Testis (tissue), 2 donors: ENCODE measurements around the gene ARHGAP40.

Experiments used
- POLR2A ChIP-seq: fragments of 450-650 bp; IDR thresholded peaks from one replicate; pipeline ENCODE4 v1.6.1; 2017; ENCODE audit warnings: antibody characterized with exemption, mild to moderate bottlenecking, moderate library complexity
- TF ChIP-seq, protein P1 (sequence below), 3 experiments: fragments of 450-650 bp in 2 of 3; fragments of 200-600 bp in 1 of 3; sonication (generic) in 1 of 3; IDR thresholded peaks; one replicate each; pipeline ENCODE4 v1.5.1; 2016 to 2019; ENCODE audit warnings: antibody characterized with exemption in 3 of 3, mild to moderate bottlenecking in 2 of 3, moderate library complexity in 1 of 3

DNA sequence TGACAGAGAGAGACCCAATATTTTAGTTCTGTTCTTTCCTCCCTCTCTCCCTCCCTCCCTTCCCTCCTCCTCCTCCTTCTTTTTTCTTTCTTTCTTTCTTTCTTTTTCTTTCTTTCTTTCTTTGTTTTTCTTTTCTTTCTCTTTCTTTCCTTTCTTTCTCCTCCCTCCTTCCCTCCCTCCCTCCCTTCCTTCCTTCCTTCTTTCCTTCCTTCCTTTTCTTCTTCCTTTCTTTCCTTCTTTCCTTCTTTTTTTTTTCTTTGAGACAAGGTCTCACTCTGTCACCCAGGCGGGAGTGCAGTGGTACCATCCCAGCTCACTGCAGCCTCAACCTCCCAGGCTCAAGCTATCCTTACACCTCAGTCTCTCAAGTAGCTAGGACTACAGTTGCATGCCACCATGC lies 28.4 kb downstream of the ARHGAP40 start:
- TF ChIP-seq, protein P1, sequence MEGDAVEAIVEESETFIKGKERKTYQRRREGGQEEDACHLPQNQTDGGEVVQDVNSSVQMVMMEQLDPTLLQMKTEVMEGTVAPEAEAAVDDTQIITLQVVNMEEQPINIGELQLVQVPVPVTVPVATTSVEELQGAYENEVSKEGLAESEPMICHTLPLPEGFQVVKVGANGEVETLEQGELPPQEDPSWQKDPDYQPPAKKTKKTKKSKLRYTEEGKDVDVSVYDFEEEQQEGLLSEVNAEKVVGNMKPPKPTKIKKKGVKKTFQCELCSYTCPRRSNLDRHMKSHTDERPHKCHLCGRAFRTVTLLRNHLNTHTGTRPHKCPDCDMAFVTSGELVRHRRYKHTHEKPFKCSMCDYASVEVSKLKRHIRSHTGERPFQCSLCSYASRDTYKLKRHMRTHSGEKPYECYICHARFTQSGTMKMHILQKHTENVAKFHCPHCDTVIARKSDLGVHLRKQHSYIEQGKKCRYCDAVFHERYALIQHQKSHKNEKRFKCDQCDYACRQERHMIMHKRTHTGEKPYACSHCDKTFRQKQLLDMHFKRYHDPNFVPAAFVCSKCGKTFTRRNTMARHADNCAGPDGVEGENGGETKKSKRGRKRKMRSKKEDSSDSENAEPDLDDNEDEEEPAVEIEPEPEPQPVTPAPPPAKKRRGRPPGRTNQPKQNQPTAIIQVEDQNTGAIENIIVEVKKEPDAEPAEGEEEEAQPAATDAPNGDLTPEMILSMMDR (IDR thresholded peaks at IDR 0.05): no peak
- TF ChIP-seq POLR2A: no peak
